Naive thymus-derived CD4-positive, alpha-beta T cell (primary cell): ENCODE data around the gene CEP97. TPM values are rescaled to one million over a fixed set of nuclear protein-coding genes. Genes with fewer than 3 reads are reported as not detected.

Experiments used
- ATAC-seq: fragments of 150-1000 bp; cut with Tn5 transposase; 2 replicates; pipeline ENCODE4 v1.10.0; 2021; ENCODE audit warnings: mild to moderate bottlenecking, moderate library complexity
- CTCF ChIA-PET: fragments of 350-600 bp; sonication (Branson Sonifier 250); formaldehyde crosslinking; loops from one replicate; lab custom pipeline; 2021; ENCODE audit warnings: antibody characterized with exemption; lab: Charles Lee
- POLR2A ChIA-PET: fragments of 350-600 bp; sonication (Branson Sonifier 250); formaldehyde crosslinking; loops from one replicate; lab custom pipeline; 2021; ENCODE audit warnings: antibody characterized with exemption, inconsistent platforms; lab: Charles Lee
- DNase-seq, 9 donors: peaks; one replicate each; pipeline versions ENCODE4 v3.0.0 to v3.0.0-alpha.2; 2020 to 2022; ENCODE audit warnings: mixed read lengths in 1 of 9
- H3K27ac ChIP-seq: one replicate; pipeline ENCODE4 v1.7.0; 2013; ENCODE audit warnings: mild to moderate bottlenecking, low read depth, low read length, moderate library complexity
- H3K27me3 ChIP-seq, 2 donors: one replicate each; pipeline ENCODE4 v1.7.0; 2013; ENCODE audit warnings: low read length in 2 of 2, mild to moderate bottlenecking in 2 of 2, moderate library complexity in 2 of 2; ENCODE audit not compliant: control insufficient read depth in 2 of 2, insufficient read depth in 2 of 2
- H3K36me3 ChIP-seq, 3 experiments: 1 replicate in 2 of 3; 2 replicates in 1 of 3; pipeline ENCODE4 v1.7.0; 2013; ENCODE audit warnings: low read length in 3 of 3, mild to moderate bottlenecking in 3 of 3, moderate library complexity in 1 of 3; ENCODE audit not compliant: insufficient read depth in 3 of 3, control insufficient read depth in 2 of 3
- H3K4me1 ChIP-seq, 2 donors: one replicate each; pipeline ENCODE4 v1.7.0; 2013; ENCODE audit warnings: low read length in 2 of 2, mild to moderate bottlenecking in 2 of 2, moderate library complexity in 1 of 2; ENCODE audit not compliant: control insufficient read depth in 2 of 2, insufficient read depth in 2 of 2
- H3K4me3 ChIP-seq: 2 replicates; pipeline ENCODE4 v1.7.0; 2013; ENCODE audit warnings: mild to moderate bottlenecking, low read length
- H3K9me3 ChIP-seq, 3 experiments: 1 replicate in 2 of 3; 2 replicates in 1 of 3; pipeline ENCODE4 v1.7.0; 2013; ENCODE audit warnings: low read length in 3 of 3; ENCODE audit not compliant: control insufficient read depth in 2 of 3
- H3K27ac Mint-ChIP-seq, 9 donors: one replicate each; pipeline ENCODE4 v1.8.0; 2020 to 2022; ENCODE audit warnings: mixed read lengths in 9 of 9, mild to moderate bottlenecking in 8 of 9, moderate library complexity in 5 of 9, inconsistent platforms in 2 of 9
- H3K27me3 Mint-ChIP-seq, 5 donors: one replicate each; pipeline ENCODE4 v1.8.0; 2021 to 2022; ENCODE audit warnings: mixed read lengths in 5 of 5, mild to moderate bottlenecking in 1 of 5
- H3K36me3 Mint-ChIP-seq, 5 donors: one replicate each; pipeline ENCODE4 v1.8.0; 2020 to 2022; ENCODE audit warnings: mixed read lengths in 5 of 5, mild to moderate bottlenecking in 3 of 5, inconsistent platforms in 1 of 5
- H3K4me1 Mint-ChIP-seq, 7 donors: one replicate each; pipeline ENCODE4 v1.8.0; 2020 to 2022; ENCODE audit warnings: mixed read lengths in 7 of 7, mild to moderate bottlenecking in 3 of 7, inconsistent platforms in 1 of 7
- H3K4me3 Mint-ChIP-seq, 10 donors: one replicate each; pipeline ENCODE4 v1.8.0; 2020 to 2022; ENCODE audit warnings: mild to moderate bottlenecking in 10 of 10, mixed read lengths in 10 of 10, moderate library complexity in 6 of 10, inconsistent platforms in 2 of 10
- H3K9me3 Mint-ChIP-seq, 11 donors: one replicate each; pipeline ENCODE4 v1.8.0; 2020 to 2022; ENCODE audit warnings: mixed read lengths in 11 of 11, mild to moderate bottlenecking in 4 of 11, inconsistent platforms in 1 of 11, moderate library complexity in 1 of 11
- intact Hi-C, 2 donors: fragments of 100-400 bp; cut with micrococcal nuclease; formaldehyde crosslinking; loops; one replicate each; pipeline ENCODE4 v1.15.1; 2023
- polyA plus RNA-seq, 2 donors: library from polyadenylated mRNA; unstranded; fragments of 300-500 nt; fragmentation: Illumina TruSeq; gene quantifications; one replicate each; pipeline ENCODE4 v1.2.3, GENCODE V29; 2021
- total RNA-seq, 6 experiments: library from RNA in 5 of 6; stranded (reverse) in 5 of 6; gene quantifications; 1 replicate in 5 of 6; 2 replicates in 1 of 6; pipeline ENCODE4 v1.2.3 and lab custom pipeline; 2021 to 2026

Gene CEP97
- total and polyA plus RNA-seq, 7 experiments from 2014 or later: 3.4 to 21.7 (median 6.7) TPM

DNA sequence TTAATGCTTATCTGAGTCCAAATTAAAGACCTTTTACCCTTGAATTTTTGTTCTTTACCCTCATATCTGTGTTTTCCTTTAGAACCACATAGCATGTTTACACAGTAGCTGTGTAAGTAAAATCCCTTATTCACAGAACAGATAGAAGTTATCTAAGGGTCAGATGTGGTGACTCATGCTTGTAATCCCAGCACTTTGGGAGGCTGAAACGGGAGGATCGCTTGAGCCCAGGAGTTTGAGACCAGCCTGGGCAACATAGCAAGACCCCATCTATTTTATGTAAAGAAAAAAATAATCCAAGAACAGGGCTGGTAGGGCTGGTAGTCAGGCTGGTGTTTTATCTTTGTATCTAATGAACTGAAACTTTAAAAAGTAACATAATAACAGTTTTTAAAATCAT, 77.8 kb downstream of the CEP97 start:
- CTCF ChIA-PET: interaction anchor here (0.6 to 15.9 kb wide), 16 partner anchors 11 to 734 kb away, joined by 3 to 423 read pairs (median 4); no protein-coding TSS in a partner anchor
- Mint-ChIP-seq H3K27me3 (no peaks in the 10 kb centered on the region), H3K4me1 (peaks cover 10 to 72% (median 59%) of the 10 kb centered on the region in 7 donors), H3K36me3 (peaks cover 7 to 43% (median 25%) of the 10 kb centered on the region in 5 donors), H3K9me3 (peaks cover 0 to 2% (median 0%) of the 10 kb centered on the region in 11 donors), H3K4me3 (no peak overlapping the region), H3K27ac (peak overlapping the region in 8 of 9 donors; percentile 48 to 95 (median 71))
- H3K4me1 ChIP-seq: peaks cover 0 to 6% of the 10 kb centered on the region in 2 donors
- no peak overlapping the region for H3K4me3 ChIP-seq
- H3K9me3 ChIP-seq: no peaks in the 10 kb centered on the region
- DNase-seq: no peak
- POLR2A ChIA-PET: interaction anchor here (0.6 to 3.3 kb wide), 12 partner anchors 10 to 735 kb away, joined by 3 to 22 read pairs (median 4); partner anchors contain the start of gene RPL24
- no peak for ATAC-seq
- no peaks in the 10 kb centered on the region for H3K27me3 ChIP-seq
- intact Hi-C loops: loop anchor here in 1 of 2 donors (2.0 to 5.0 kb wide), 3 partner anchors 115 to 735 kb away; partner anchors contain the start of gene RPL24
- no peak overlapping the region for H3K27ac ChIP-seq
- H3K36me3 ChIP-seq: peaks cover 0 to 33% (median 7%) of the 10 kb centered on the region in 3 experiments

- Histone ChIP-seq H3K36me3 (peaks cover 0 to 36% (median 7%) of the 10 kb centered on the region in 3 experiments), H3K27me3 (no peaks in the 10 kb centered on the region), H3K9me3 (no peaks in the 10 kb centered on the region), H3K27ac (peak overlapping the region; percentile 29), H3K4me1 (peaks cover 0 to 6% of the 10 kb centered on the region in 2 donors), H3K4me3 (no peak overlapping the region)
- Mint-ChIP-seq H3K9me3 (peaks cover 0 to 2% (median 0%) of the 10 kb centered on the region in 11 donors), H3K27me3 (no peaks in the 10 kb centered on the region), H3K4me1 (peaks cover 10 to 67% (median 55%) of the 10 kb centered on the region in 7 donors), H3K36me3 (peaks cover 7 to 39% (median 22%) of the 10 kb centered on the region in 5 donors), H3K27ac (peak overlapping the region; percentile 53 to 95 (median 68)), H3K4me3 (peak overlapping the region in 6 of 10 donors; percentile 14 to 58 (median 29))
- POLR2A ChIA-PET: interaction anchor here (0.6 to 3.3 kb wide), 10 partner anchors 11 to 734 kb away, joined by 3 to 22 read pairs (median 6); partner anchors contain the start of gene NFKBIZ
- CTCF ChIA-PET: interaction anchor here (0.6 to 15.9 kb wide), 21 partner anchors 8 to 735 kb away, joined by 3 to 423 read pairs (median 3); partner anchors contain the start of gene NXPE3
- DNase-seq (peak in 7 of 9 donors; percentile 59 to 78 (median 69)), ATAC-seq (peak; percentile 100)
- intact Hi-C loops: loop anchor here (1.0 to 5.0 kb wide), 10 partner anchors 18 to 734 kb away; partner anchors contain the start of genes CEP97 (in 1 of the 2), NXPE3 (in 1 of the 2) and RPL24 (in 1 of the 2)
Observed at GRCh38 chr3:101803173-101803782, 78.9 kb downstream of the CEP97 start.

DNA sequence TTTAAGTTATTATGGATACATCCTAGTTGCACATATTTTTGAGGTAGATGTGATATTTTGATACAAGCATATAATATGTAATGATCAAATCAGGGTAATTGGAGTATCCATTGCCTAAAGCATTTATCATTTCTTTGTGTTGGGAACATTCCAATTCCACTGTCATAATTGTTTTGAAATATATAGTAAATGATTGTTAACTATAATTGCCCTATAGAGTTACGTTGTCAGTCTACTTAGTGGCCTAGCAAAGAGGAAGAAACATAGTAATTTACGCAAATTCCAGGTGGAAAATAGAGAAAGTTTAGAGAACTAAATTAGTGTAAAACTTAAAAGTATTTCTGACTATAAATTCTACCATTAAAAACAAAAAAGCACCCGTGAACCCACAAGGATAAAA, 79.5 kb downstream of the CEP97 start:
- no peak for DNase-seq
- H3K4me3 ChIP-seq: no peak overlapping the region
- POLR2A ChIA-PET: interaction anchor here (1.0 to 3.3 kb wide), 4 partner anchors 16 to 421 kb away, joined by 3 to 22 read pairs (median 6); no protein-coding TSS in a partner anchor
- H3K4me1 ChIP-seq: peaks cover under 1 to 6% of the 10 kb centered on the region in 2 donors
- CTCF ChIA-PET: interaction anchor here (0.8 to 15.9 kb wide), 3 partner anchors 9 to 423 kb away, joined by 3 to 423 read pairs (median 24); no protein-coding TSS in a partner anchor
- H3K9me3 ChIP-seq: no peaks in the 10 kb centered on the region
- peak overlapping the region in 3 of 10 donors; percentile 5 to 47 (median 18) for H3K4me3 Mint-ChIP-seq
- peaks cover 10 to 68% (median 57%) of the 10 kb centered on the region in 7 donors for H3K4me1 Mint-ChIP-seq
- H3K27ac Mint-ChIP-seq: peak overlapping the region; percentile 12 to 95 (median 63)
- no peak for ATAC-seq
- H3K36me3 Mint-ChIP-seq: peaks cover 7 to 39% (median 23%) of the 10 kb centered on the region in 5 donors
- no peaks in the 10 kb centered on the region for H3K27me3 Mint-ChIP-seq
- H3K27ac ChIP-seq: no peak overlapping the region
- H3K36me3 ChIP-seq: peaks cover 0 to 36% (median 7%) of the 10 kb centered on the region in 3 experiments
- peaks cover 0 to 2% (median 0%) of the 10 kb centered on the region in 11 donors for H3K9me3 Mint-ChIP-seq
- no peaks in the 10 kb centered on the region for H3K27me3 ChIP-seq
- intact Hi-C loops: loop anchor here (1.0 to 5.0 kb wide), 10 partner anchors 19 to 733 kb away; partner anchors contain the start of genes CEP97 (in 1 of the 2), NXPE3 (in 1 of the 2) and RPL24 (in 1 of the 2)

DNA sequence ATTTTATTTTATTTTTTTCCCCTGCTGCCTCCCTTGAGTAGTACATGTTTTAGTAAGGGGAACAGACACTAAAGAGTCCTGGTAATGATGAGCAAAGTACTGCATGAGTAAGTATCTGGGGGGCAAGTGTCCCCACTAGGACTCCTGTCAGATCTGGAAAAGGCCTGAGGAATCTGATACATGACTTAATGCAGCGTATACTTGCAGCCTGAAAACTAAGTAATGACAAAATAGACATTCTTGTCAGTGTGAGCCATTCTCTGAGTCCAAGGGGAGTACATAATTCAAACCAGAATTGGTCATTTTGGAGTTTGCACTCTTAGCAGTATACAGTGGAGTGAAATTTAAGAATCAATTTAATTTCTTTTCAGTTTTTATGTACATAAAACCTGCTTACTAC, 82.1 kb downstream of the CEP97 start:
- Mint-ChIP-seq H3K27ac (peak overlapping the region in 3 of 9 donors; percentile 15 to 56 (median 32)), H3K4me1 (peaks cover 14 to 70% (median 62%) of the 10 kb centered on the region in 7 donors), H3K36me3 (peaks cover 3 to 25% (median 20%) of the 10 kb centered on the region in 5 donors), H3K27me3 (no peaks in the 10 kb centered on the region), H3K9me3 (no peaks in the 10 kb centered on the region), H3K4me3 (no peak overlapping the region)
- DNase-seq (no peak), ATAC-seq (no peak)
- H3K27me3 ChIP-seq: no peaks in the 10 kb centered on the region
- H3K4me1 ChIP-seq: peaks cover 6 to 20% of the 10 kb centered on the region in 2 donors
- peaks cover 0 to 30% (median 7%) of the 10 kb centered on the region in 3 experiments for H3K36me3 ChIP-seq
- POLR2A ChIA-PET: interaction anchor here (0.6 to 1.2 kb wide), 5 partner anchors 10 to 237 kb away, joined by 3 to 4 read pairs (median 3); no protein-coding TSS in a partner anchor
- no peaks in the 10 kb centered on the region for H3K9me3 ChIP-seq
- no peak overlapping the region for H3K27ac ChIP-seq
- intact Hi-C loops: loop anchor here in 1 of 2 donors (5.0 kb wide), 1 partner anchor 866 kb away; no protein-coding TSS in a partner anchor
- CTCF ChIA-PET: interaction anchor here (1.1 to 15.9 kb wide), 5 partner anchors 7 to 730 kb away, joined by 3 to 423 read pairs (median 9); no protein-coding TSS in a partner anchor
- H3K4me3 ChIP-seq: no peak overlapping the region

GRCh38 chr3:101807888-101808287, 83.5 kb downstream of the CEP97 start:
- H3K4me1 Mint-ChIP-seq: peaks cover 11 to 65% (median 54%) of the 10 kb centered on the region in 7 donors
- no peaks in the 10 kb centered on the region for H3K9me3 Mint-ChIP-seq
- no peak for DNase-seq
- no peak overlapping the region for H3K27ac ChIP-seq
- POLR2A ChIA-PET: interaction anchor here (0.5 to 2.4 kb wide), 6 partner anchors 10 to 729 kb away, joined by 3 to 7 read pairs (median 4); partner anchors contain the start of genes NFKBIZ and NXPE3
- no peaks in the 10 kb centered on the region for H3K27me3 Mint-ChIP-seq
- H3K27me3 ChIP-seq: no peaks in the 10 kb centered on the region
- H3K36me3 Mint-ChIP-seq: peaks cover 3 to 29% (median 17%) of the 10 kb centered on the region in 5 donors
- H3K4me3 ChIP-seq: no peak overlapping the region
- CTCF ChIA-PET: interaction anchor here (0.6 to 15.9 kb wide), 6 partner anchors 18 to 729 kb away, joined by 3 to 423 read pairs (median 4); no protein-coding TSS in a partner anchor
- H3K27ac Mint-ChIP-seq: peak overlapping the region in 2 of 9 donors; percentile 9 to 87
- H3K4me1 ChIP-seq: peaks cover 6 to 20% of the 10 kb centered on the region in 2 donors
- intact Hi-C loops: loop anchor here in 1 of 2 donors (5.0 kb wide), 1 partner anchor 864 kb away; no protein-coding TSS in a partner anchor
- peaks cover 0 to 19% (median 7%) of the 10 kb centered on the region in 3 experiments for H3K36me3 ChIP-seq
- no peak for ATAC-seq
- no peaks in the 10 kb centered on the region for H3K9me3 ChIP-seq
- H3K4me3 Mint-ChIP-seq: no peak overlapping the region
